ENCODE results near the gene TMEM256. TPM values are rescaled to one million over a fixed set of nuclear protein-coding genes. Genes with fewer than 3 reads are reported as not detected.

TMEM256 gene
- total RNA-seq, 1 experiment from 2014 or later, result 151 TPM

DNA sequence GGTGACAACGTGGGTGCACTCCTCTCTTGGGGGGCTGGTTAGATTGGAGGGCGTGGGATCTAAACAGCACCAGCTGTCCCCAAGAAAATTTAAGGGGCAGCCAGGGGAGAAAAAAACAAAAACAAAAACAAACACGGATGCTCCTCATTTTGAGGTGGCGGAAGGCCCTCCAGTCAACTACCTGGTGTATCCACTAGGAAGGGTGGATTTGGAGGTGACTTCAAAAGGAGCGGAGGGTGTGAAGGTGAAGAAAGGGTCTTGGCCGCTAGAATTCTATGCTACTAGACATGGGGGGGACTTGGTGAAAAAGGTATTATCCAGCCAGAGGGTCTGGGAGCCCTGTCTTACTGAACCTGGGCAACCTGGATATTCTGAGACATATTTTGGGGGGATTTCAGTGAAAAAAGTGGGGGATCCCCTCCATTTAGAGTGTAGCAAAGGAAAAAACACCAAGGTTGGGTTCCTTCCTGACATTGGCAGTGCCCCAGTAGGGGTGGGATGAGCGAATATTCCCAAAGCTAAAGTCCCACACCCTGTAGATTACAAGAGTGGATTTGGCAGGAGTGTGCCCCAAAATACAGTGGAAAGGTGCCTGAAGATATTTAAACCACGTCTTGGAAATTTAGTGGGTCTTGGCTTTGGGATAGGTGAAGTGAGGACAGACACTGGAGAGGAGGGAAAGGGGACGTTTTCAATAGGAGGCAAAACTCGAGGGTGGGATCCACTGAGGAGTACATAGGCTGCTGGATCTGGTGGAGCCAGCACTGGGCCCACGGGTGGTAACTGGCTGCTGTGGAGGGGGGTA lies 35.0 kb upstream of the TMEM256 start:
- no peak overlapping the region for H2BK120ac ChIP-seq (ENCODE audit: low read depth, low read length, poor library complexity, severe bottlenecking)
- no peaks in the 10 kb centered on the region for H4K20me1 ChIP-seq (ENCODE audit: control insufficient read depth, insufficient read depth, insufficient read length)
- no peaks in the 10 kb centered on the region; the same call in 1 of the 2 replicates for H3K4me1 ChIP-seq (ENCODE audit: insufficient read depth, low read length)
- TF ChIP-seq, protein P1, sequence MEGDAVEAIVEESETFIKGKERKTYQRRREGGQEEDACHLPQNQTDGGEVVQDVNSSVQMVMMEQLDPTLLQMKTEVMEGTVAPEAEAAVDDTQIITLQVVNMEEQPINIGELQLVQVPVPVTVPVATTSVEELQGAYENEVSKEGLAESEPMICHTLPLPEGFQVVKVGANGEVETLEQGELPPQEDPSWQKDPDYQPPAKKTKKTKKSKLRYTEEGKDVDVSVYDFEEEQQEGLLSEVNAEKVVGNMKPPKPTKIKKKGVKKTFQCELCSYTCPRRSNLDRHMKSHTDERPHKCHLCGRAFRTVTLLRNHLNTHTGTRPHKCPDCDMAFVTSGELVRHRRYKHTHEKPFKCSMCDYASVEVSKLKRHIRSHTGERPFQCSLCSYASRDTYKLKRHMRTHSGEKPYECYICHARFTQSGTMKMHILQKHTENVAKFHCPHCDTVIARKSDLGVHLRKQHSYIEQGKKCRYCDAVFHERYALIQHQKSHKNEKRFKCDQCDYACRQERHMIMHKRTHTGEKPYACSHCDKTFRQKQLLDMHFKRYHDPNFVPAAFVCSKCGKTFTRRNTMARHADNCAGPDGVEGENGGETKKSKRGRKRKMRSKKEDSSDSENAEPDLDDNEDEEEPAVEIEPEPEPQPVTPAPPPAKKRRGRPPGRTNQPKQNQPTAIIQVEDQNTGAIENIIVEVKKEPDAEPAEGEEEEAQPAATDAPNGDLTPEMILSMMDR (conservative IDR thresholded peaks at IDR 0.05), result no peak
- no peak overlapping the region for H2BK15ac ChIP-seq (ENCODE audit: low read depth, low read length)
- no peak overlapping the region for H2BK20ac ChIP-seq (ENCODE audit: low read depth, low read length, poor library complexity, severe bottlenecking)
- H3K79me1 ChIP-seq (ENCODE audit: insufficient read depth, low read depth, low read length, poor library complexity, severe bottlenecking), result no peaks in the 10 kb centered on the region
- no peak overlapping the region for H4K8ac ChIP-seq (replicated peaks; ENCODE audit: insufficient read length, low read depth, low read length)
- no peak overlapping the region for H3K9ac ChIP-seq (ENCODE audit: extremely low read depth, insufficient read length, low read length)
- no peak overlapping the region for H3K56ac ChIP-seq (ENCODE audit: insufficient read length, low read depth, low read length)
- WGBS (ENCODE audit: extremely low coverage, insufficient read length, low lambda C conversion rate), result no CpG with 5 or more reads among the region's 11 CpGs
- no peak overlapping the region for H2BK5ac ChIP-seq (ENCODE audit: insufficient read length, low read length)
- H3K14ac ChIP-seq (ENCODE audit: insufficient read depth, low read length), result no peak overlapping the region
- Mint-ChIP-seq H3K4me1 (peaks cover 32 to 37% of the 10 kb centered on the region in 2 experiments), H3K4me3 (peak overlapping the region; percentile 91 to 93), H3K27ac (peak overlapping the region in 2 of 3 experiments; percentile 32 to 94; a peak in 1 of 7 replicates), H3K36me3 (ENCODE audit: insufficient read depth in 1 of 3, low read depth in 3 of 3) (peaks cover 0 to 13% (median 2%) of the 10 kb centered on the region in 3 experiments; a peak in 3 of 7 replicates), H3K9me3 (no peaks in the 10 kb centered on the region), H3K27me3 (ENCODE audit: low read depth) (peaks cover 30% of the 10 kb centered on the region)
- H3K4ac ChIP-seq (ENCODE audit: low read depth, low read length), result no peak overlapping the region
- peaks cover 7% of the 10 kb centered on the region for H3K27me3 ChIP-seq (ENCODE audit: insufficient read depth, low read length)
- no peak overlapping the region for H3T11ph ChIP-seq (ENCODE audit: low read length)
- H2BK12ac ChIP-seq (ENCODE audit: insufficient read length, low read depth, low read length), result no peak overlapping the region
- H3K23me2 ChIP-seq (ENCODE audit: insufficient read length, low read depth, low read length, poor library complexity, severe bottlenecking), result peaks cover 33% of the 10 kb centered on the region
- DNase-seq, result no peak
- H3K23ac ChIP-seq (ENCODE audit: insufficient read length, low read depth, low read length), result no peak overlapping the region
- H3K79me2 ChIP-seq (ENCODE audit: insufficient read depth, low read length), result no peaks in the 10 kb centered on the region
- no peak overlapping the region for H2AK5ac ChIP-seq (ENCODE audit: insufficient read length, low read length)
- H3K18ac ChIP-seq (ENCODE audit: insufficient read length, low read depth, low read length), result no peak overlapping the region
- H4K5ac ChIP-seq (ENCODE audit: insufficient read length, low read depth, low read length), result no peak overlapping the region
- peak overlapping the region; percentile 60 for H3K4me2 ChIP-seq (ENCODE audit: insufficient read depth, insufficient read length, low read length)
- H3K9me3 ChIP-seq (ENCODE audit: control insufficient read depth, low read depth, low read length), result no peaks in the 10 kb centered on the region
- no peak overlapping the region for H3K27ac ChIP-seq (ENCODE audit: insufficient read length, low read depth, low read length)
- H2AFZ ChIP-seq (ENCODE audit: low read length), result no peak overlapping the region
- no peak overlapping the region for H4K91ac ChIP-seq (ENCODE audit: insufficient read length, low read depth, low read length)

Data from H9 (cell line).